Central memory CD8-positive, alpha-beta T cell (primary cell): ENCODE measurements around the gene CA10.

Source experiments
- ATAC-seq: fragments of 150-1000 bp; cut with Tn5 transposase; replicated peaks from 2 replicates; pipeline ENCODE4 v1.10.0; 2022; ENCODE audit warnings: mild to moderate bottlenecking, moderate FRiP score, moderate number of reproducible peaks; ENCODE audit not compliant: poor library complexity, severe bottlenecking; ENCODE audit errors: extremely low read depth
- DNase-seq, 2 donors: peaks; one replicate each; pipeline ENCODE4 v3.0.0; 2021; ENCODE audit warnings: low spot score in 2 of 2
- H3K27ac Mint-ChIP-seq: one replicate; pipeline ENCODE4 v1.8.0; 2022; ENCODE audit warnings: low read depth, mild to moderate bottlenecking, moderate library complexity, mixed read lengths
- H3K27me3 Mint-ChIP-seq: one replicate; pipeline ENCODE4 v1.8.0; 2022; ENCODE audit warnings: mixed read lengths
- H3K36me3 Mint-ChIP-seq: one replicate; pipeline ENCODE4 v1.8.0; 2022; ENCODE audit warnings: mild to moderate bottlenecking, moderate library complexity, mixed read lengths; ENCODE audit not compliant: insufficient read depth
- H3K4me1 Mint-ChIP-seq: one replicate; pipeline ENCODE4 v1.8.0; 2022; ENCODE audit warnings: mixed read lengths
- H3K4me3 Mint-ChIP-seq: one replicate; pipeline ENCODE4 v1.8.0; 2022; ENCODE audit warnings: mild to moderate bottlenecking, moderate library complexity, mixed read lengths
- H3K9me3 Mint-ChIP-seq: one replicate; pipeline ENCODE4 v1.8.0; 2022; ENCODE audit warnings: mixed read lengths

The CA10 gene

DNA sequence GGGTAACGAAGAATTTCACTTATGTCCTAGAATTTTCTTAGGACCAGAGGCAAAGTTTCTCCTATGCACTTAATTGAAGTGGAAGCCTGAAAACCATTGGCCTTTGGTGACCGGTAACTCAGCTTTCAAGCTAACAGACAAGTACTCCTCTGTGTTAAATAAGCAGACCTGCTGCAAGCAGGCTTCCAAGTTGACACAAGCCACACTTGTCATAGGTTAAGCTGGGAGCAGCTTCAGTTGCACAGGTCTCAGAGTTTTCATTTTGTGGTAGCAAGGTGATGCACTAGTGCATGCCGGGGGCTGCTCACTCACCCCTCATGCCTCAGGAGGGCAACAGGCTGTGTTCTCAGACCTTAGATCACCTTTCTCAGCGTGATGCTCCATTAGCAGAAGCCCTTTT lies 498.2 kb downstream of the CA10 start:
- Mint-ChIP-seq H3K27me3 (peaks cover 15% of the 10 kb centered on the region), H3K36me3 (no peaks in the 10 kb centered on the region), H3K4me1 (no peaks in the 10 kb centered on the region), H3K27ac (no peak overlapping the region), H3K4me3 (no peak overlapping the region), H3K9me3 (no peaks in the 10 kb centered on the region)
- ATAC-seq (no peak), DNase-seq (no peak)

GRCh38 chr17:51657224-51657623 lies 501.3 kb downstream of the CA10 start:
- peaks cover 21% of the 10 kb centered on the region for H3K27me3 Mint-ChIP-seq
- H3K27ac Mint-ChIP-seq: no peak overlapping the region
- no peaks in the 10 kb centered on the region for H3K36me3 Mint-ChIP-seq
- no peaks in the 10 kb centered on the region for H3K9me3 Mint-ChIP-seq
- H3K4me1 Mint-ChIP-seq: no peaks in the 10 kb centered on the region
- no peak overlapping the region for H3K4me3 Mint-ChIP-seq
- no peak for DNase-seq
- ATAC-seq: no peak

DNA sequence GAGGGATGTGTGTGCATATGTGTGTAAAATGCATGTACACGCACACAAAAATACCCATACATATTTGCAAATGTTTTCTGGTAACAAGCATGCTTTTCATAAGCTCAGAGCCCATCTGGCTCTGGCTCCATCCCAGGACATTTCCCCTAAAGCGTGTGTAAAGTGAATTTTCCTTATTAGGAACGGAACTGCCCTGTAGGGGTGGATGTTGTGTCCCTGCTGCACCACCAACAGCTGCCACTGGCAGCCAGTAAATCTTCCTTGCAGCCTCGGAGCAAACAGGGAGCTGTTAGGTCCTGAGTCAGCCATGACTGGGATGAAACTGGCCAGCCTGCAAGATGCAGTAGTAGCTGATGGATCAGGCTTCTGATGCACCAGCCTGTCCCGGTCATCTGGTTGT lies 504.6 kb downstream of the CA10 start:
- H3K4me1 Mint-ChIP-seq: no peaks in the 10 kb centered on the region
- no peaks in the 10 kb centered on the region for H3K9me3 Mint-ChIP-seq
- no peak for ATAC-seq
- DNase-seq: no peak
- H3K27ac Mint-ChIP-seq: no peak overlapping the region
- H3K27me3 Mint-ChIP-seq: peaks cover 34% of the 10 kb centered on the region
- no peaks in the 10 kb centered on the region for H3K36me3 Mint-ChIP-seq
- H3K4me3 Mint-ChIP-seq: no peak overlapping the region

GRCh38 chr17:51652529-51652928 lies 506.0 kb downstream of the CA10 start:
- no peaks in the 10 kb centered on the region for H3K9me3 Mint-ChIP-seq
- H3K27ac Mint-ChIP-seq: no peak overlapping the region
- H3K27me3 Mint-ChIP-seq: peaks cover 41% of the 10 kb centered on the region
- no peak for ATAC-seq
- H3K4me1 Mint-ChIP-seq: no peaks in the 10 kb centered on the region
- H3K36me3 Mint-ChIP-seq: no peaks in the 10 kb centered on the region
- no peak overlapping the region for H3K4me3 Mint-ChIP-seq
- no peak for DNase-seq

DNA sequence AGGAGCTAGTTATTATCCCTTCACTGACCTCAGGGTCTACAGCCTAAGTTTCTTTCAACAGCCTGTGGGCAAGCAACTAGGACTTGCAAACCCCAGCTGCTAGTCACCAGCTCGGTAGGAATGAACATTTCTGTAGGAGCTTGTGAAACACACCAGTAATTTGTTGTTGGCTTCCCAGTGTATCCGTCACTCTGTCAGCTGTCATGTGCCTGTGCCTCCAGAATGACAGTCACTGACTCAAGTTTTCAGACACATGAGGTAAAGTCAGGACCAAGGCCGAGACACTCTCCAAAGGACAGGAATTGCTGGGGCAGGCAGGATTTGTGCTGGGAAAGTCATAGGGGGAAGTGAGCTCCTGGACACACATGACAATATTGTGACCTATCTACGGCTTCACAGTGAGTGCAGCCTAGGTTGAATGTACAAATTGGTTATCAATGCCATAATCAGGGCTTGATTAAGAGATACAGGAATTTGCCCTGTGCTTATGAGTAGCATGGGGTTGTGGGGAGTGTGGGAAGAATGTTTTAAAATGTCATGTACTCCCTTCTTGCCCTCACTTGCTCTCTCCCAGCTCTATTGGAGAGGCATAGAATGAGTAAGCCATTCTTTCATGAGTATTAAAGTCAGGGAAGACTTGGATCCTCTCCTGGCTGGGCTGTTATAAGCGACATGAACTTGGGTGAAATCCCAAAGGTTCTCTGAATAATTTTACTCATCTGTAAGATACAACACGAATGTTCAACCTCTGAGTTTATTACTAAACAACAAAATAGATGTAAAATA lies 506.8 kb downstream of the CA10 start:
- H3K36me3 Mint-ChIP-seq: no peaks in the 10 kb centered on the region
- peaks cover 49% of the 10 kb centered on the region for H3K27me3 Mint-ChIP-seq
- DNase-seq (no peak), ATAC-seq (no peak)
- H3K27ac Mint-ChIP-seq: no peak overlapping the region
- H3K4me1 Mint-ChIP-seq: no peaks in the 10 kb centered on the region
- H3K4me3 Mint-ChIP-seq: no peak overlapping the region
- no peaks in the 10 kb centered on the region for H3K9me3 Mint-ChIP-seq

DNA sequence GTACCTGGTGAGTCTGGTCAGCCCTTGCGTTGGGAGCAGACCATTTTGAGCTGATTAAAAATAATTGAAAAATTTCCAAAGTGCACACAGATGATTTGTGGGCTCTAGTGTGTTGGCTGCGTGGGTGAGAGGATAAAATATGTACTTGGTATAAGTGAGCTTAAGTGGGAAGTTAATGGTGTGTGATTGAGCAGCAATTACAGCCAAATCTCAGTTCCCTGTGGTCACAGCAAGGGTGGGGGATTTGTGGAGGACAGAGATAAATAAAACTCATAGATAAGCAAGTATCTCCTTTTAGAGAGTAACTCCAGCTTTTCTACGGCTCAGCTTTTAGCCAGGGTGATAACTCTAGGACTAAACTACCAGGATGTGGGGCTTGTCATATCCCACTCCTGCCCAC lies 507.7 kb downstream of the CA10 start:
- no peak overlapping the region for H3K27ac Mint-ChIP-seq
- H3K4me3 Mint-ChIP-seq: no peak overlapping the region
- no peaks in the 10 kb centered on the region for H3K36me3 Mint-ChIP-seq
- H3K4me1 Mint-ChIP-seq: no peaks in the 10 kb centered on the region
- no peaks in the 10 kb centered on the region for H3K9me3 Mint-ChIP-seq
- DNase-seq (no peak), ATAC-seq (no peak)
- H3K27me3 Mint-ChIP-seq: peaks cover 53% of the 10 kb centered on the region

DNA sequence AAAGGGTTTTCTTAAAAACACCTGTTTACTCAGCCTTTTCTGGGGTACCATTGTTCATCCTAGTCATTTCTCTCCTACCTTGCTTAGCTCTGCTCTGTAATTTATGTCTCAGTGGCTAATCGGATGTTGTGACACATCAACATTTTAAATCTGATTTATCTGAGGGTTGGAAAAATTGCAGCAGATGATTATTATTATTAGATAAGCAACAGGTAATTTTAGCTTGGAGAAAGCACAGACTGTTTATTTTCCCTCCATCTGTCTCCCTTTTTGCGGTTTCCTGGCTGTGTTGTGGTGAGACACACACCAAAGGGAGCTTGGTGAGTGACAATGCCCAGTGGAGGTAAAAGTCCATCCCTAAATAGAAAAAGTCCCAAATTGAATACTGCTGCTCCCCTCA lies 508.3 kb downstream of the CA10 start:
- peaks cover 48% of the 10 kb centered on the region for H3K27me3 Mint-ChIP-seq
- no peak for ATAC-seq
- no peaks in the 10 kb centered on the region for H3K4me1 Mint-ChIP-seq
- H3K36me3 Mint-ChIP-seq: no peaks in the 10 kb centered on the region
- H3K4me3 Mint-ChIP-seq: no peak overlapping the region
- no peaks in the 10 kb centered on the region for H3K9me3 Mint-ChIP-seq
- no peak overlapping the region for H3K27ac Mint-ChIP-seq
- DNase-seq: no peak

GRCh38 chr17:51647826-51648225 lies 510.7 kb downstream of the CA10 start:
- Mint-ChIP-seq H3K27ac (no peak overlapping the region), H3K4me3 (no peak overlapping the region), H3K27me3 (peaks cover 60% of the 10 kb centered on the region), H3K4me1 (no peaks in the 10 kb centered on the region), H3K36me3 (no peaks in the 10 kb centered on the region), H3K9me3 (no peaks in the 10 kb centered on the region)
- ATAC-seq (no peak), DNase-seq (no peak)

- no peak overlapping the region for H3K27ac Mint-ChIP-seq
- H3K9me3 Mint-ChIP-seq: no peaks in the 10 kb centered on the region
- H3K4me3 Mint-ChIP-seq: no peak overlapping the region
- H3K4me1 Mint-ChIP-seq: no peaks in the 10 kb centered on the region
- ATAC-seq (no peak), DNase-seq (no peak)
- peaks cover 2% of the 10 kb centered on the region for H3K36me3 Mint-ChIP-seq
- H3K27me3 Mint-ChIP-seq: peaks cover 60% of the 10 kb centered on the region
Measured at GRCh38 chr17:51647067-51647466, 511.4 kb downstream of the CA10 start.

DNA sequence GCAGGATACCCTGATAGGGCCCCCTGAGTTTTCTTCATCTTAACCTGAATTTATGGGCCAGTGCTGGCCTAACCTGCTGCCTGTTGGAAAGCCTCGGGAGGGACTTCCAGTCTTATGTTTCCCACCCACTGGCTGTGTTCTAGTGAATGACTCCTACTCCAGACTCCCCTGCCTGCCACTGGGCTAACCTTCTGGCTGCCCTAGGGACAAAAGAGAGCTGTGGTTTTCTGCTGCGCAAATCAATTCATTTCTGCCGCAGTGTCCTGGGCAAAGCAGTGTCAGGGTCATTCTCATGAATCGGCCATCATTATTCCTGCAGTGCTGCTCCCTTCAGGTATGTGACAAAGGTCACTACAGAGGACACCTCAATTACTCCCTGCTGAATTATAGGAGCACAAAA lies 512.0 kb downstream of the CA10 start:
- ATAC-seq (no peak), DNase-seq (no peak)
- Mint-ChIP-seq H3K4me3 (no peak overlapping the region), H3K27ac (no peak overlapping the region), H3K9me3 (no peaks in the 10 kb centered on the region), H3K36me3 (peaks cover 2% of the 10 kb centered on the region), H3K27me3 (peaks cover 60% of the 10 kb centered on the region), H3K4me1 (no peaks in the 10 kb centered on the region)

GRCh38 chr17:51645056-51645455 lies 513.5 kb downstream of the CA10 start:
- Mint-ChIP-seq H3K27ac (no peak overlapping the region), H3K4me1 (no peaks in the 10 kb centered on the region), H3K4me3 (no peak overlapping the region), H3K27me3 (peaks cover 55% of the 10 kb centered on the region), H3K36me3 (peaks cover 2% of the 10 kb centered on the region), H3K9me3 (no peaks in the 10 kb centered on the region)
- ATAC-seq: no peak
- DNase-seq: no peak

- H3K27ac Mint-ChIP-seq: no peak overlapping the region
- DNase-seq (no peak), ATAC-seq (no peak)
- H3K9me3 Mint-ChIP-seq: no peaks in the 10 kb centered on the region
- no peak overlapping the region for H3K4me3 Mint-ChIP-seq
- peaks cover 2% of the 10 kb centered on the region for H3K36me3 Mint-ChIP-seq
- H3K4me1 Mint-ChIP-seq: no peaks in the 10 kb centered on the region
- peaks cover 48% of the 10 kb centered on the region for H3K27me3 Mint-ChIP-seq
Measured at GRCh38 chr17:51643702-51644490, 514.6 kb downstream of the CA10 start.

DNA sequence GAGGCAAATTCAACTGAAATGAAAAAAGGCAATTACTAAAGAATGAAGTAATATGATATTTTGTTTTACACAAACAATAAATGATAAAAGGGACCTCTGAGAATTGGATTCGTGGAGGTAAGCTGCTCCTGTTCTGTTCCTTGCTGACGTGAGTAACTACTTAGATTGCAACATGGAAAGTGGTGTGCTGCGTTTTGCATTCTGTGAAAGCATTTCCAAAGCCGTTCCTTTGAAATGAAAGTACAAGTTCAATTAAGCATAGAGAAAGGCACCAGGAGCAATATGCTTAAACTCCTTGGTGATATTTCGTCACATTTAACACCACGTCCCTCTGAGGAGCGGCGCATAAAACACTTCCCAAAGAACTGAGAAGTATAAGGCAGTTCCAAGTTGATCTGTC lies 516.5 kb downstream of the CA10 start:
- Mint-ChIP-seq H3K36me3 (peaks cover 2% of the 10 kb centered on the region), H3K4me3 (no peak overlapping the region), H3K9me3 (no peaks in the 10 kb centered on the region), H3K27ac (no peak overlapping the region), H3K4me1 (no peaks in the 10 kb centered on the region), H3K27me3 (peaks cover 29% of the 10 kb centered on the region)
- DNase-seq (no peak), ATAC-seq (no peak)
